COR-L47 (cell line): ENCODE data around the gene TOLLIP.
"Not testable (repeated sequence)": the region's sequence is repeated elsewhere in the genome, so short reads cannot be mapped to it uniquely, and the experiment has no call there.

ENCODE experiments used
- DNase-seq: peaks from one replicate; lab custom pipeline; 2025; lab: John Stamatoyannopoulos, UW

The TOLLIP gene

DNA sequence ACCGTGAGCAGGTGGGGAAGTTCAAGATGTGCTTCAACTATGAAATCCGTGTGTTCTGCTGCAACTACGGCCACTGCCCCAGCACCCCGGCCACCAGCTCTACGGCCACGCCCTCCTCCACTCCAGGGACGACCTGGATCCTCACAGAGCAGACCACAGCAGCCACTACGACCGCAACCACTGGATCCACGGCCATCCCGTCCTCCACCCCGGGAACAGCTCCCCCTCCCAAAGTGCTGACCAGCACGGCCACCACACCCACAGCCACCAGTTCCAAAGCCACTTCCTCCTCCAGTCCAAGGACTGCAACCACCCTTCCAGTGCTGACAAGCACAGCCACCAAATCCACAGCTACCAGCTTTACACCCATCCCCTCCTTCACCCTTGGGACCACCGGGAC is 63.7 kb downstream of the TOLLIP start:
- not testable (repeated sequence) for DNase-seq

DNA sequence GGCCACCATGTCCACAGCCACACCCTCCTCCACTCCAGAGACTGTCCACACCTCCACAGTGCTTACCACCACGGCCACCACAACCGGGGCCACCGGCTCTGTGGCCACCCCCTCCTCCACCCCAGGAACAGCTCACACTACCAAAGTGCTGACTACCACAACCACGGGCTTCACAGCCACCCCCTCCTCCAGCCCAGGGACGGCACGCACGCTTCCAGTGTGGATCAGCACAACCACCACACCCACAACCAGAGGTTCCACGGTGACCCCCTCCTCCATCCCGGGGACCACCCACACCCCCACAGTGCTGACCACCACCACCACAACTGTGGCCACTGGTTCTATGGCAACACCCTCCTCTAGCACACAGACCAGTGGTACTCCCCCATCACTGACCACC is 64.9 kb downstream of the TOLLIP start:
- DNase-seq: not testable (repeated sequence)

DNA sequence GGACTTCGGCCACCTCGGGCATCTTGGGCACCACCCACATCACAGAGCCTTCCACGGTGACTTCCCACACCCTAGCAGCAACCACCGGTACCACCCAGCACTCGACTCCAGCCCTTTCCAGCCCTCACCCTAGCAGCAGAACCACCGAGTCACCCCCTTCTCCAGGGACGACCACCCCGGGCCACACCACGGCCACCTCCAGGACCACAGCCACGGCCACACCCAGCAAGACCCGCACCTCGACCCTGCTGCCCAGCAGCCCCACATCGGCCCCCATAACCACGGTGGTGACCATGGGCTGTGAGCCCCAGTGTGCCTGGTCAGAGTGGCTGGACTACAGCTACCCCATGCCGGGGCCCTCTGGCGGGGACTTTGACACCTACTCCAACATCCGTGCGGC is 65.9 kb downstream of the TOLLIP start:
- DNase-seq: not testable (repeated sequence)

DNA sequence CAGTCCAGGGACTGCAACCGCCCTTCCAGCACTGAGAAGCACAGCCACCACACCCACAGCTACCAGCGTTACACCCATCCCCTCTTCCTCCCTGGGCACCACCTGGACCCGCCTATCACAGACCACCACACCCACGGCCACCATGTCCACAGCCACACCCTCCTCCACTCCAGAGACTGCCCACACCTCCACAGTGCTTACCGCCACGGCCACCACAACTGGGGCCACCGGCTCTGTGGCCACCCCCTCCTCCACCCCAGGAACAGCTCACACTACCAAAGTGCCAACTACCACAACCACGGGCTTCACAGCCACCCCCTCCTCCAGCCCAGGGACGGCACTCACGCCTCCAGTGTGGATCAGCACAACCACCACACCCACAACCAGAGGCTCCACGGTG is 66.7 kb downstream of the TOLLIP start:
- not testable (repeated sequence) for DNase-seq

DNA sequence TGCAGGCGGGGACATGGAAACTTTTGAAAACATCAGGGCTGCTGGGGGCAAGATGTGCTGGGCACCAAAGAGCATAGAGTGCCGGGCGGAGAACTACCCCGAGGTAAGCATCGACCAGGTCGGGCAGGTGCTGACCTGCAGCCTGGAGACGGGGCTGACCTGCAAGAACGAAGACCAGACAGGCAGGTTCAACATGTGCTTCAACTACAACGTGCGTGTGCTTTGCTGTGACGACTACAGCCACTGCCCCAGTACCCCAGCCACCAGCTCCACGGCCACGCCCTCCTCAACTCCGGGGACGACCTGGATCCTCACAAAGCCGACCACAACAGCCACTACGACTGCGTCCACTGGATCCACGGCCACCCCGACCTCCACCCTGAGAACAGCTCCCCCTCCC is 67.1 kb downstream of the TOLLIP start:
- DNase-seq: no peak

DNA sequence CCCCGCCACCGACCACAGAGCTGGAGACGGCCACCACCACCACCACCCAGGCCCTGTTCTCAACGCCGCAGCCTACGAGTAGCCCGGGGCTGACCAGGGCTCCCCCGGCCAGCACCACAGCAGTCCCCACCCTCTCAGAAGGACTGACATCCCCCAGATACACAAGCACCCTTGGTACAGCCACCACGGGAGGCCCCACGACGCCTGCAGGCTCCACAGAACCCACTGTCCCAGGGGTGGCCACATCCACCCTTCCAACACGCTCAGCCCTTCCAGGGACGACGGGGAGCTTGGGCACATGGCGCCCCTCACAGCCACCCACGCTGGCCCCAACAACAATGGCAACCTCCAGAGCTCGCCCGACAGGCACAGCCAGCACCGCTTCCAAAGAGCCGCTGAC is 67.7 kb downstream of the TOLLIP start:
- DNase-seq: no peak

DNA sequence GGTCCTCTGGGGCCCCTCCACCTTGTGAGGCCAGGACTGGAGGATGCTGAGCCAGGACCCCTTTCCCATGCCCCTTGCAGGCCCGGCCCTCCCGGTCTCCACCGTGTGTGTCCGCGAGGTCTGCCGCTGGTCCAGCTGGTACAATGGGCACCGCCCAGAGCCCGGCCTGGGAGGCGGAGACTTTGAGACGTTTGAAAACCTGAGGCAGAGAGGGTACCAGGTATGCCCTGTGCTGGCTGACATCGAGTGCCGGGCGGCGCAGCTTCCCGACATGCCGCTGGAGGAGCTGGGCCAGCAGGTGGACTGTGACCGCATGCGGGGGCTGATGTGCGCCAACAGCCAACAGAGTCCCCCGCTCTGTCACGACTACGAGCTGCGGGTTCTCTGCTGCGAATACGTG is 68.7 kb downstream of the TOLLIP start:
- no peak for DNase-seq

DNA sequence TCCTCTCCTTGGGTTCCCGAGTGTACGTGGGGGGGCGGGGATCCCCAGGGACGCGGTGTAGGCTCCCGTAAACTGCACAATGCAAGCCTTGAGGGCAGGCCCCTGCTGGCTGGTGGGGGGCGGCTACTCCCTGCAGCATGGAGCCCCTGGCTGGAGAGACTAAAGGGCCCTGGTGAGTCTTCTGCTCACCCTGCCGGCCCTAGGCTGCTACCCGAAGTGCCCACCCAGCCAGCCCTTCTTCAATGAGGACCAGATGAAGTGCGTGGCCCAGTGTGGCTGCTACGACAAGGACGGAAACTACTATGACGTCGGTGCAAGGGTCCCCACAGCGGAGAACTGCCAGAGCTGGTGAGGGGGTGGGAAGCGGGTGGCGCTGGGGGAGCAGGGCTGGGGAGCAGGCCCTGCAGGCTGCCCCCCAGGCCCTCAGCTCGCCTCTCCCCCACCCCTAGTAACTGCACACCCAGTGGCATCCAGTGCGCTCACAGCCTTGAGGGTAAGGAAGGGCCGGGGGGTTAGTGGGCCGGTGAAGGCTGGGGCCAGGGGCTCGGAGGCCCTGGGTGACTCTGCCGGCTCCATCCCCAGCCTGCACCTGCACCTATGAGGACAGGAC is 69.7 kb downstream of the TOLLIP start:
- DNase-seq: no peak

DNA sequence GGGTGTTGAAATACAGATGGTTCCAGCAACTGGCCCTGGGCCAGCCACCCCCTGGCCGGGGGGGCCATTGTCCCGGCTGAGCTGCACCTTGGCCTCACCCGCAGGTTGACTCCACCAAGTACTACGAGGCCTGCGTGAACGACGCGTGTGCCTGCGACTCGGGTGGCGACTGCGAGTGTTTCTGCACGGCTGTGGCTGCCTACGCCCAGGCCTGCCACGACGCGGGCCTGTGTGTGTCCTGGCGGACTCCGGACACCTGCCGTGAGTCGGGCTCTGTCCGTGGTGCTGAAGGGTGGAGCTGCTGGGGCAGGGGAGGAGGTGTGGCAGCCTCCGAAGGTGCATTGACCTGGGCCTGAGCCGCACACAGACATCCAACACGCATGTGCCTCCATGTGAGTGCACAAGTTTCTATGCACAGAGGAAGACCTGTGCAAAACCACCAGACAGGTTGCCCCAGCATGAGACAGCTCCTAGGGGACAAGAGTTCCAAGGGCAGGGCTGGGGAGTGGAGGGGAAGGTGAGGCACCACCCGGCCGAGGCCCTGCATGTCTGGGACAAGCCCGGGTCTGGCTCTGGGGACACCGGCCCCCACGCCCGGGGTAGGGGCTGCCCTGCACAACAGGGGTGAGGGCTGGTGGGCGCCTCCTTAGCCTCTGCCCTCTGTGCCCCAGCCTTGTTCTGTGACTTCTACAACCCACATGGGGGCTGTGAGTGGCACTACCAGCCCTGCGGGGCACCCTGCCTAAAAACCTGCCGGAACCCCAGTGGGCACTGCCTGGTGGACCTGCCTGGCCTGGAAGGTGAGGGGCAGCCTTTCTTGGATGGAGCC is 70.5 kb downstream of the TOLLIP start:
- DNase-seq: no peak

DNA sequence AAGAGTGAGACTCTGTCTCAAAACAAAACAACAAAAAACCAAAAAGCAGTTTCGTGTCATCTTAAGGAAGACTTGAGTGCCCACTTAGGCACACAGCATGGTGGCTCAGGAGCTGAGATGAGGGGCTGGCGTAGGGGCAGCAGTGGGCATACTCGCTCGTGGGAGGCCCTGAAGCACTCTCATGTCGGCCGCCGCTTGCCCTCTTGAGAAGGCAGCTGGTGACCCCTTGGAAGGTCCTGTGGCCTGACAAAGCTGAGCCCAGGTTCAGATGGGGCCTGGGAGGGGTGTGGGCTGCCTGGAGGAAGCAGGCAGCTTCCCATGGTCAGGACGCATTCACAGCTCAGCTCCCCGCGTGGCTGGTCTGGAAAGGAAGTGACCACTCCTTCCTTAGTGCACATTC is 71.6 kb downstream of the TOLLIP start:
- no peak for DNase-seq

DNA sequence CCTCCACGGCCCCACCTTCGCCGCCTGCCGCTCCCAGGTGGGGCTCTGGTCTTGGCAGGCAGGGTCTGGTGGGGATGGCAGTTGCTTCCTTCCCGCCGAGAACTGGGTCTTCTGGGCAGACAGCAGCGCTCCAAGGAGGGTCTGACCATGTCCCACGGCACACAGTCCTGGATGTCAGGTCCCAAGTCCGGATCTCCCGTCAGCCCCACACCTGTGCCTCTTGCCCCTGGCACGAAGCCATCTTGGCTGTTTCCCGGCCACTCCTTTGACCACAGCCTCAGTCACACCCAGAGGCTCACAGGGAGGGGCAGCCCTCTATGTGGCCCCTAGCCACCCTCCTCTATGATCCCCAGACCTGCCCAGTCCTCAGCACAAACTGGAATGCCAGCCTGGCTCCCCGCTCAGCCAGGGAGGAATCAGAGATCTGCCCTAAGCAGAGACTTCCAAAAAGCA is 72.3 kb downstream of the TOLLIP start:
- DNase-seq: no peak

DNA sequence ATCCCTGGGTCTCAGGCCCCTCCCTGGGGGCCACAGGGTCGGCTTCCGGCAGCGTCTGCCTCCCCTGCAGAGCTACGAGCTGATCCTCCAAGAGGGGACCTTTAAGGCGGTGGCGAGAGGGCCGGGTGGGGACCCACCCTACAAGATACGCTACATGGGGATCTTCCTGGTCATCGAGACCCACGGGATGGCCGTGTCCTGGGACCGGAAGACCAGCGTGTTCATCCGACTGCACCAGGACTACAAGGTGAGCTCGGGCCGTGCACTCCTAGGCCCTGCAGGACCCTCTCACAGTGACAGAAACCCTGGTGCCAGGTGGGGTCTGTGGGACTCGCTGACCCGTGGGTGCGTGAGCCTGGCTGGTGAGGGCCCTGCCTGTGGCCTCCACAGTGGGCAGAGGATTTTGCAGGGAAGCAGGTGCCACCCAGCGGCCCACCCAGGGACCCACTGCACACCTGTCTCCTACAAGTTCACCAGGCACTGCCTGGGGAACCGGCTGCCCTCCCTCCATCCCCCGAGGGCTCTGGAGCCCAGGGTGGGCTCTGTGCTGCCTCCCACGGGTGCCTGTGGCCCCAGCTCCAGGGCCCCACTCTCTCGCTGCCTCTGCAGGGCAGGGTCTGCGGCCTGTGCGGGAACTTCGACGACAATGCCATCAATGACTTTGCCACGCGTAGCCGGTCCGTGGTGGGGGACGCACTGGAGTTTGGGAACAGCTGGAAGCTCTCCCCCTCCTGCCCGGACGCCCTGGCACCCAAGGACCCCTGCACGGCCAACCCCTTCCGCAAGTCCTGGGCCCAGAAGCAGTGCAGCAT is 72.9 kb downstream of the TOLLIP start:
- no peak for DNase-seq

DNA sequence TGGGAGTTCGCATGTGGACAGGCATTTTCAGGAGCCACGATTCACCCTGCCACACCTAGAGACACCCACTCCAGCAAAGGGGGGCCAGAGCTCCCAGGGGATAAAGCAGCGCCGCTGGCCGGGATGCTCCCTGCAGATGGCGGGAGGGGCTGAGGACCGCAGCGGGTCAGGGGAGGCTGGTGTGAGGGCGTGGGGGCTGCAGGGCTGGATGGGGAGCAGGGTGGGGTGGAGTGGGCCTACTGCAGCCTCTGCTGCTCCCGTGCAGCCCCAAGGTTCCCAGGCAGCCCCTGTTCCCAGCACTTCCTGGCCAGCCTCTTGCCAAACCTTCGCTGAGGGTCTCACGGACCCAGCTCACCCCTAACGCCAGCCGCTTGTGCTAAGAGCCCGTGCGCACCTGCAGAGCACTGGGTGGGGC is 73.5 kb downstream of the TOLLIP start:
- no peak for DNase-seq

DNA sequence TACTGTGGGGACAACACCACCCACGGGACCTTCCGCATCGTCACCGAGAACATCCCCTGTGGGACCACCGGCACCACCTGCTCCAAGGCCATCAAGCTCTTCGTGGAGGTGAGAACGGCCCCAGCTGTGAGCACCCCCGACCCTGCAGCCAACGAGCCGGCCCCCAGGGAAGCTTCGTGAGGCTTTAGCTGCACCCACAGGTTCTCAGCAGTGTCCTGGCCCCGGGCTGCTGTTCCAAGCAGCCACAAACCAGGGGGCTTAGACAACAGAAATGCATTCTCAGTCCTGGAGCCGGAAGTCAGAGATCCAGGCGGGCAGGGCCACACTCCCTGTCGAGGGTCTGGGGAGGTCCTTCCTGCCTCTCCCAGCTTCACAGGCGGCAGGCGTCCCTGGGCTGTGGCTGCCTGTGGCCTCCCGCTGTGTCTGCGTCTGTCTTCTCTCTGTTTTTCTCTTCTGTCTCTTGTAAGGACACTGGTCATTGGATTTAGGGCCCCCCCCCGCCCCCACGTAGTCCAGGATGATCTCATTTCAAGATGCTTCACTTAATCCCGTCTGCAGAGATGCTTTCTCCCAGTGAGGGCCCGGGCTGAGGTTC is 74.0 kb downstream of the TOLLIP start:
- DNase-seq: no peak

DNA sequence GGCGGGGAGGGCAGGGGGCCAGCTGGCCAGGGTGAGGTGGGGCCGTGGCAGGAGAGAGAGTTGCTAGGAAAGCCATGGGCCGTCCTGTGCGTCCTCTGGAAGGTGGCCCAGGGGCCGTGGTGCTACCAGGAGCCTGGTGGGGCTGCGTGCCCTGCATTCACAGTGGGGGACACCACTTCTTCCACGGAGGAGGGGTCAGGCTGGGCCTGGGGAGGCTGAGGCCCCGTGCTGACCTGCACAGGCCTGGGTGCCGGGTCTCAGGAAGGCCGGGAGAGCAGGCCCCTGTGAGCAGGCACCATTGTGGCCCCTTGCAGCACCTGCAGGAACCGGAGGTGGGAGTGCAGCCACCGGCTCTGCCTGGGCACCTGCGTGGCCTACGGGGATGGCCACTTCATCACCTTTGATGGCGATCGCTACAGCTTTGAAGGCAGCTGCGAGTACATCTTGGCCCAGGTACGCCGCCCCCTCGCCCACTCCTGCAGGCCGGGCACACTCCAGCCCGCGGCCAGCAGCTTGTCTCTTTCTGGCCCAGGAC is 74.6 kb downstream of the TOLLIP start:
- DNase-seq: no peak

DNA sequence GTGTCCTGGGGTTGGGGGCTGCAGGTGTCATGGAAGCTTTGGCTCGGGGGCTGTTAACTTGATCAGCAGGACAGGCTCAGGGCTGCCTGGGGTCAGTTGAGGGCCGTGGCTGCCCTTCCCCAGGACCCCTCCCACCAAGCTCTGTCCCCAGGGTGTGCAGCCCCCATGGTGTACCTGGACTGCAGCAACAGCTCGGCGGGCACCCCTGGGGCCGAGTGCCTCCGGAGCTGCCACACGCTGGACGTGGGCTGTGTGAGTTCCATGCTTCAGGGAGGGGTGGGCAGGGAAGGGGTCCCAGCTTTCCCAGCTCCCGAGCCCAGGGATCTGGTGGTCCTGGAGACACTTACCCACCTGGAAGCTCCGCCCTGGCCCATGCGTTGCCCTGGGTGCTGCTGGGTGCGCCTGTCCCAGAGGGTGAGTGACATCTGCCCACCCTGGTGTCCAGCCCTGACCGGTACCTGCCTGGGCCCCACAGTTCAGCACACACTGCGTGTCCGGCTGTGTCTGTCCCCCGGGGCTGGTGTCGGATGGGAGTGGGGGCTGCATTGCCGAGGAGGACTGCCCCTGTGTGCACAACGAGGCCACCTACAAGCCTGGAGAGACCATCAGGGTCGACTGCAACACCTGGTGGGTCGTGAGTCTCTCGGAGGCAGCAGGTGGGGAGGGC is 75.2 kb downstream of the TOLLIP start:
- DNase-seq: no peak

DNA sequence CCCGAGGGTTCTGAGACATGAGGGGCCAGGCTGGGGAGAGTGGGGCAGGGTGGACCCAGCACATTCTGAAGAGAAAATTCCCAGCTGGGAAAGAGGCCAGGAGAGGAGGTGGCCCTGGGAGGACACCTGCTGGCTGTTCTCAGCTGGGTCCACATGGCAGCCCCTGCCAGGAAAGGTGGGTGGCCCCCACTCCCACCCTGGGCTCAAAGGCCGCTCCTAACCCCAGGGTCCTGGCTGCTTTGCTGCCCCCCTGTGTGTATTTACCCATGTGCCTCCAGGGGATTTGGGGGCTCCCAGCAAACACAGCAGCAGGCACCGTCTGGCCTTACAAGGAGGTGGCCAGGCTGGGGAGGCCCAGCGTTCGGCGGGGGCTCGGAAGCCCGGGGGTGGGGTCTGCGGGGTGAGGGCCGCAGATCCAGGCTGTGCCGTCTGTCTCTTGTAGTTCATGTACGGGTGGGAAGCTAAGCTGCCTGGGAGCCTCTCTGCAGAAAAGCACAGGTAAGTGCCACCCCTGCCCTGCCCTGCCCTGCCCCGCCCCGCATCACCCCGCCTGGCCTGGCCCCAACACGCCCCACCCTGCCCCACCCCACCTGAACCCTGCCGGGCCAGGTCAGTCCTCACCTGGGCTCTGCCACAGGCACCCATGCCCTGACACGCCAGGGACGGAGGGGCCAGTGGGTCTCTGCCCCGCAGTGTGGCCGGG is 75.9 kb downstream of the TOLLIP start:
- DNase-seq: peak; percentile 57

DNA sequence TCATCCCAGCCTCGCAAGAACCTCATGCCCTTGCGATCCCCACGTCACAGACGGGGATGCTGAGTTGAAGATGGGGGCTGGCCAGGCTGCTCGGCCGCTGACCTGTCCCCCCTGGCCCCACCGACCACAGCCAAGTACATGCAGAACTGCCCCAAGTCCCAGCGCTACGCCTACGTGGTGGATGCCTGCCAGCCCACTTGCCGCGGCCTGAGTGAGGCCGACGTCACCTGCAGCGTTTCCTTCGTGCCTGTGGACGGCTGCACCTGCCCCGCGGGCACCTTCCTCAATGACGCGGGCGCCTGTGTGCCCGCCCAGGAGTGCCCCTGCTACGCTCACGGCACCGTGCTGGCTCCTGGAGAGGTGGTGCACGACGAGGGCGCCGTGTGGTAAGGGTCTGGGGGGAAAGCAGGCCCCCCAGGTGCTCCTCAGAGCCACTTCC is 76.5 kb downstream of the TOLLIP start:
- peak; percentile 57 for DNase-seq

DNA sequence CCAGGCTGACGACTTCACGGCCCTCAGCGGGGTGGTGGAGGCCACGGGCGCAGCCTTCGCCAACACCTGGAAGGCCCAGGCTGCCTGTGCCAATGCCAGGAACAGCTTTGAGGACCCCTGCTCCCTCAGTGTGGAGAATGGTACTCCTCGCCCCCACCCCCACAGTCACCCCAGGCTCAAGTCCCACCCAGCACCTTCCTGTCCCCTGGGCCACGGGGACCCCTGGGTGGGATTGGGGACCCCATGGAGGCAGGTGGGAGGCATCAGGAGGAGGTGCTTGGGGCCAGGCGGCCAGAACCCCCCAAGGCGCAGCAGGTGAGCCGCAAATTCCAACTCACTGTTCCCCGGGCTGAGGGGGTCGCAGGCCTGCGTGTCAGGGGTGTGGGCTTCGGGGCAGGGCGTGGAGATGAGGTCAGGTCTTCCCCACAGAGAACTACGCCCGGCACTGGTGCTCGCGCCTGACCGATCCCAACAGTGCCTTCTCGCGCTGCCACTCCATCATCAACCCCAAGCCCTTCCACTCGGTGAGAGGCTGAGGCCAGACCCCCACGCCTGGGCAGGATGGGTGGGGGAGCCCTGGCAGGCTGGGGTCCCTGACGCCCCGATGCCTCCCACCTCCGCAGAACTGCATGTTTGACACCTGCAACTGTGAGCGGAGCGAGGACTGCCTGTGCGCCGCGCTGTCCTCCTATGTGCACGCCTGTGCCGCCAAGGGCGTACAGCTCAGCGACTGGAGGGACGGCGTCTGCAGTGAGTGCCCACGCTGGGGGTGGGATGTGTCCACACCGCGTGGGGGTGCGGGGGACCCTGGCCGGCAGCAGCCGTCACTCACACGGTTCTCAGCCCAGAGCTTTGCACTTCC is 77.2 kb downstream of the TOLLIP start:
- no peak for DNase-seq
